DOHH2 (cell line): ENCODE data around the gene MSMB.
"Not testable (repeated sequence)": the region's sequence is repeated elsewhere in the genome, so short reads cannot be mapped to it uniquely, and the experiment has no call there.

ENCODE experiments used
- H3F3A ChIP-seq: fragments of 200-600 bp; sonication (generic), shearing (Covaris generic); 2 replicates; pipeline ENCODE4 v1.6.0; 2016; ENCODE audit warnings: antibody characterized with exemption, mild to moderate bottlenecking; ENCODE audit not compliant: control insufficient read depth, insufficient read depth
- H3K27ac ChIP-seq: fragments of 200-600 bp; sonication (generic); 2 replicates; pipeline ENCODE4 v1.5.1; 2014; ENCODE audit warnings: low read depth, mild to moderate bottlenecking, low read length, moderate library complexity
- H3K27me3 ChIP-seq: fragments of 200-600 bp; sonication (generic); 2 replicates; pipeline ENCODE4 v1.6.1; 2014; ENCODE audit warnings: mild to moderate bottlenecking, low read length, mixed read lengths; ENCODE audit not compliant: control insufficient read depth
- H3K36me3 ChIP-seq: fragments of 200-600 bp; sonication (generic); 2 replicates; pipeline ENCODE4 v1.6.1; 2014; ENCODE audit warnings: mild to moderate bottlenecking, low read length, moderate library complexity, mixed read lengths; ENCODE audit not compliant: control insufficient read depth
- H3K4me1 ChIP-seq: fragments of 200-600 bp; sonication (generic); 2 replicates; pipeline ENCODE4 v1.6.1; 2014; ENCODE audit warnings: mild to moderate bottlenecking, low read length, mixed read lengths; ENCODE audit not compliant: control insufficient read depth
- H3K4me2 ChIP-seq: fragments of 200-600 bp; sonication (generic); 2 replicates; pipeline ENCODE4 v1.6.0; 2014; ENCODE audit warnings: mild to moderate bottlenecking, low read length, moderate library complexity
- H3K4me3 ChIP-seq: fragments of 200-600 bp; sonication (generic); 2 replicates; pipeline ENCODE4 v1.5.1; 2014; ENCODE audit warnings: mild to moderate bottlenecking, low read length, mixed read lengths
- H3K79me2 ChIP-seq: fragments of 200-600 bp; sonication (generic); 2 replicates; pipeline ENCODE4 v1.6.1; 2014; ENCODE audit warnings: mild to moderate bottlenecking, low read length, mixed read lengths; ENCODE audit not compliant: control insufficient read depth
- H3K9me2 ChIP-seq: fragments of 200-600 bp; sonication (generic); replicated peaks from 2 replicates; pipeline ENCODE4 v1.6.1; 2014; ENCODE audit warnings: mild to moderate bottlenecking, low read length, mixed read lengths; ENCODE audit not compliant: control insufficient read depth
- H3K9me3 ChIP-seq: fragments of 200-600 bp; sonication (generic); 2 replicates; pipeline ENCODE4 v1.6.1; 2014; ENCODE audit warnings: antibody characterized with exemption, low read length, mixed read lengths; ENCODE audit not compliant: control insufficient read depth, insufficient read depth
- H4K20me1 ChIP-seq: fragments of 200-600 bp; sonication (generic); 2 replicates; pipeline ENCODE4 v1.6.0; 2014; ENCODE audit warnings: low read depth, mild to moderate bottlenecking, antibody characterized with exemption, low read length, moderate library complexity; ENCODE audit not compliant: control insufficient read depth, insufficient read depth
- EZH2phosphoT487 ChIP-seq: fragments of 200-600 bp; sonication (generic); IDR thresholded peaks from 2 replicates; pipeline ENCODE4 v1.6.1; 2017; ENCODE audit warnings: borderline replicate concordance, mild to moderate bottlenecking, antibody characterized with exemption, low read length, moderate library complexity, mixed read lengths
- TF ChIP-seq, protein P1 (sequence below): fragments of 200-600 bp; sonication (generic); IDR thresholded peaks from one replicate; pipeline ENCODE4 v1.5.1; 2014; ENCODE audit warnings: antibody characterized with exemption, mild to moderate bottlenecking, low read depth, low read length; ENCODE audit not compliant: poor library complexity, severe bottlenecking

Gene MSMB

DNA sequence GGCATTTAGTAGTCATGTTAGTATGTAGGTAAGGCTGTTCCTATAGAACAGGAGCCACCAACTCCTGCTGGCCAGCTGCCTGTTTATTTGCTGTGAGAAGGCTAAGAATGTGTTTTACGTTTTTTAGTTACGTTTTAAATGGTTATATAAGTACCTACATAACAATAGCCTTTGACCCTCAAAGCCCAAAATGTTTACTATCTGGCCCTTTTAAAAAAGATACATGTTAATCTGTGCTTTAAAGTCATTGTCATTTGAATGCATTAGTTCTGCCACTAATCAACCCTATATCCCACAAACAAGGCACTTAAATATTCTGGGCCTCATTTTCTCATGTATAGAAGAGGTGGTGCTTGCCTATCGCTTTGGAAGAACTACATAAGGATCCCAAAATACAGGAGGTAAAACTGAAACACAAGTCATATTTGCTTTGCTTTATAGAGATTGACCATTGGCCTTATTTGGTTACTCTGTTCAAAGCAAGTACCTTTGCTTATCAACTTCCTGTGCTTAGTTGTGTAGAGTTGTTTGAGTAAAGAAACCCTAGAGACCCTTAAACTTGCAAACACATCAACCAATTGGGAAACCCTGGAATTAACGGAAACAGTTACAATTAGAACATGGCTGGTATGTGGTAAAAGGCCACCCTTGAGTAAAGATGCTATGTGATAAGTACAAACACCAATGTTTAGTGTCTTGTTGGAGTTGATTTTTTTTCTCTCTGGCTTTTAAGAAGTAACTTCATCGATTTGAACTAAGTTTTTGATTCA is 47.9 kb downstream of the MSMB start:
- Histone ChIP-seq H3K4me2 (no peak overlapping the region), H3K4me3 (no peak overlapping the region), H3K36me3 (peaks cover 61% of the 10 kb centered on the region), H3K27me3 (no peaks in the 10 kb centered on the region), H3K4me1 (no peaks in the 10 kb centered on the region), H3K79me2 (peaks cover 3% of the 10 kb centered on the region), H4K20me1 (no peaks in the 10 kb centered on the region), H3K9me3 (no peaks in the 10 kb centered on the region), H3K27ac (no peak overlapping the region), H3F3A (0 out of 2 replicates have a peak, but pooled peaks cover 3% of the 10 kb centered on the region), H3K9me2 (no peaks in the 10 kb centered on the region)
- TF ChIP-seq EZH2phosphoT487 = no peak
- TF ChIP-seq, protein P1, sequence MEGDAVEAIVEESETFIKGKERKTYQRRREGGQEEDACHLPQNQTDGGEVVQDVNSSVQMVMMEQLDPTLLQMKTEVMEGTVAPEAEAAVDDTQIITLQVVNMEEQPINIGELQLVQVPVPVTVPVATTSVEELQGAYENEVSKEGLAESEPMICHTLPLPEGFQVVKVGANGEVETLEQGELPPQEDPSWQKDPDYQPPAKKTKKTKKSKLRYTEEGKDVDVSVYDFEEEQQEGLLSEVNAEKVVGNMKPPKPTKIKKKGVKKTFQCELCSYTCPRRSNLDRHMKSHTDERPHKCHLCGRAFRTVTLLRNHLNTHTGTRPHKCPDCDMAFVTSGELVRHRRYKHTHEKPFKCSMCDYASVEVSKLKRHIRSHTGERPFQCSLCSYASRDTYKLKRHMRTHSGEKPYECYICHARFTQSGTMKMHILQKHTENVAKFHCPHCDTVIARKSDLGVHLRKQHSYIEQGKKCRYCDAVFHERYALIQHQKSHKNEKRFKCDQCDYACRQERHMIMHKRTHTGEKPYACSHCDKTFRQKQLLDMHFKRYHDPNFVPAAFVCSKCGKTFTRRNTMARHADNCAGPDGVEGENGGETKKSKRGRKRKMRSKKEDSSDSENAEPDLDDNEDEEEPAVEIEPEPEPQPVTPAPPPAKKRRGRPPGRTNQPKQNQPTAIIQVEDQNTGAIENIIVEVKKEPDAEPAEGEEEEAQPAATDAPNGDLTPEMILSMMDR = no peak

DNA sequence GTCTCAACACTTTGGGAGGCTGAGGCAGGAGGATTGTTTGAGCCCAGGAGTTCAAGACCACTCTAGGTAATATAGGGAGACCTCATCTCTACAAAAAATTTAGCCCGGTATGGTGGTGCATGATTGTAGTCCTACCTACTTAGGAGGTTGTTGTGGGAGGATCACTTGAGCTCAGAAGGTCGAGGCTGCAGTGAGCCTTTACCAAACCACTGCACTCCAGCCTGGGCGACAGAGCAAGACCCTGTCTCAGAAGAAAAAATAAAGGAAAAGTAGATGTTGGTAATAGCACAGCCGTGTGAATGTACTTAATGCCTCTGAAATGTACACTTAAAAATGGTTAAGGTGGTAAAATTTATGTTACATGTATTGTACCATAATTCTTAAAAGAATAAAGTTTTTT is 48.5 kb downstream of the MSMB start:
- TF ChIP-seq, protein P1 = no peak
- no peak for TF ChIP-seq EZH2phosphoT487
- H3K9me3 ChIP-seq = no peaks in the 10 kb centered on the region
- peaks cover 59% of the 10 kb centered on the region for H3K36me3 ChIP-seq
- no peaks in the 10 kb centered on the region for H3K9me2 ChIP-seq
- no peak overlapping the region for H3K27ac ChIP-seq
- H4K20me1 ChIP-seq = no peaks in the 10 kb centered on the region
- no peaks in the 10 kb centered on the region for H3K27me3 ChIP-seq
- H3F3A ChIP-seq = 0 out of 2 replicates have a peak, but pooled peaks cover 3% of the 10 kb centered on the region
- H3K4me1 ChIP-seq = no peaks in the 10 kb centered on the region
- no peak overlapping the region for H3K4me2 ChIP-seq
- peaks cover 3% of the 10 kb centered on the region for H3K79me2 ChIP-seq
- no peak overlapping the region for H3K4me3 ChIP-seq

DNA sequence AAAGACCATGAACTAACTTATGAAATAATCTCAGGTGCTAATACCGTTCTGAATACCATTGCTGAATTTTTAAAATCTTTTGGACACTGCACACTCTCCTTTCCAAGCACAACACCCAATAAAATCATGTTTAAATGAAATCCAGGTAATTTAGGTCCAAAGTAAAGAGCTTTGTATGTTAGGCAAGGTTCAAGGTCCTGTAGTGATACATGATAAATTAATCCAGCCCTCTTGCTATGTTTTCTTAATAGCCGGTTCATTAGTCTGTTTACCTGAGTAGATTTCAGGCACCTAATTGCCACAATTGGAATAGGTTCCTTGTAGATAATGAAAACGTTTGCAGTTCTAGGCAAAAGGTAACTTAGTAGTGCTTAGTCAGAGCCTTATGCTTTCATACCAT is 60.5 kb downstream of the MSMB start:
- Histone ChIP-seq H3K79me2 (peaks cover 25% of the 10 kb centered on the region), H3K36me3 (peaks cover 24% of the 10 kb centered on the region)
- not testable (repeated sequence) for H3K4me1 ChIP-seq, H3K27me3 ChIP-seq, H3F3A ChIP-seq, H3K9me3 ChIP-seq, H3K9me2 ChIP-seq, H3K4me3 ChIP-seq, H4K20me1 ChIP-seq, H3K27ac ChIP-seq, H3K4me2 ChIP-seq

DNA sequence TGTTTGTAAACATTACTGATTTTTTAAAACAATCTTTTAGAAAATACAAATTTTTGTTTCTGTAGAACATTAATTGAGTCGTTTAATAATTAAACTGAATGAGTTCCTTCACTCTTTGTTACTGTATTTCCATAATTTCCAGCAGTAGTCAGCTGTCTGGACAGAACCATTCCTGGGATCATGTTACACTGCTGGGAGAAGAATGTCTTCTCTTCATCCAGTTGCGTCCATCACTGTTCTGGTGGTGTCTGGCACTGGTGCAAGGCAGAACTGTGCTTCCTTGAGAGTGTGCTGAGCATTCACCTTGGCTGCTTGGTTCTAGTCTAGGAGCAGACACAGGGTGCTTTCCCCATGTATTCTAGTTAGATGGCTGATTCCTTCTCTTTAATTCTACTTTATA is 61.6 kb downstream of the MSMB start:
- not testable (repeated sequence) for H3K9me3 ChIP-seq, H4K20me1 ChIP-seq, H3K4me3 ChIP-seq, H3K4me2 ChIP-seq, H3K27ac ChIP-seq, H3F3A ChIP-seq, H3K9me2 ChIP-seq, H3K27me3 ChIP-seq, H3K4me1 ChIP-seq
- peaks cover 24% of the 10 kb centered on the region for H3K36me3 ChIP-seq
- peaks cover 32% of the 10 kb centered on the region for H3K79me2 ChIP-seq

DNA sequence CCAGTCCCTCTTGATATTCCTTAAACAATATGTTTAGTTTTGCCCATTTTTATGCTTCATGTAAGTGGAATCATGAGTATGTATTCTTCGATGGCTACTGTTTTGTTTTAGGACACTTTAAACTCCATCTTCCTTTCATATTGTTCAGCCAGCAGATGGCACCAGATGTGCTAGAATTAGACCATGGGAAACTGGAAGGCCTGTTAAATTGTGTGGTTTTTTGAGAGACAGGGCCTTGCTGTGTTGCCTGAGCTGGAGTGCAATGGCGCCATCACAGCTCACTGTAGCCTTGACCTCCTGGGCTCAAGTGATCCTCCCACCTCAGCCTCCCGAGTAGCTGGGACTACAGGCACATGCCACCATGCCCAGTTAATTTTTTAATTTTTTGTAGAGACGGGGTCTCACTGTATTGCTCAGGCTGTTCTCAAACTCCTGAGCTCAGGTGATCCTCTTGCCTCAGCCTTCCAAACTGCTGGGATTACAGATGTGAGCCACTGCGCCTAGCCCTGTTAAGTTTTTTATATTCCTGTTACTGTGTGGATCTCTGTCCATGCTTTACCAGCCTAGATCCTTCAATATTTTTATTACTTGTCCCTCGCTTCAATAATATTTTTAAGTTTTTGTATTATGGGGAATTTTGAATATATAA is 62.4 kb downstream of the MSMB start:
- H3K9me3 ChIP-seq, H3F3A ChIP-seq, H3K4me3 ChIP-seq, H4K20me1 ChIP-seq, H3K9me2 ChIP-seq, H3K27me3 ChIP-seq, H3K4me1 ChIP-seq, H3K27ac ChIP-seq, H3K4me2 ChIP-seq: not testable (repeated sequence)
- H3K79me2 ChIP-seq = peaks cover 39% of the 10 kb centered on the region
- peaks cover 24% of the 10 kb centered on the region for H3K36me3 ChIP-seq
